GM19035 (cell line): ENCODE results near the gene RABEPK.
A peak's percentile ranks its signal among the peaks of the same experiment; 100 is the strongest.
"Not testable (repeated sequence)": the region's sequence is repeated elsewhere in the genome, so short reads cannot be mapped to it uniquely, and the experiment has no call there.

ENCODE experiments used
- ATAC-seq: cut with Tn5 transposase; IDR thresholded peaks from one replicate; pipeline ENCODE4 v1.9.1; 2021; ENCODE audit not compliant: unreplicated experiment

The RABEPK gene

GRCh38 chr9:125200216-125201047 lies at the start of gene RABEPK:
Gene RABEPK, plus strand, starts transcription at chr9:125200542. Its CDS starts 2,472 bp downstream, at chr9:125203014.
- ATAC-seq, result peak; percentile 99

- no peak for ATAC-seq
These were observed 48.6 kb upstream of the RABEPK start for GRCh38 chr9:125151730-125152129.

GRCh38 chr9:125153712-125154367 lies 46.5 kb upstream of the RABEPK start:
- ATAC-seq, result no peak

DNA sequence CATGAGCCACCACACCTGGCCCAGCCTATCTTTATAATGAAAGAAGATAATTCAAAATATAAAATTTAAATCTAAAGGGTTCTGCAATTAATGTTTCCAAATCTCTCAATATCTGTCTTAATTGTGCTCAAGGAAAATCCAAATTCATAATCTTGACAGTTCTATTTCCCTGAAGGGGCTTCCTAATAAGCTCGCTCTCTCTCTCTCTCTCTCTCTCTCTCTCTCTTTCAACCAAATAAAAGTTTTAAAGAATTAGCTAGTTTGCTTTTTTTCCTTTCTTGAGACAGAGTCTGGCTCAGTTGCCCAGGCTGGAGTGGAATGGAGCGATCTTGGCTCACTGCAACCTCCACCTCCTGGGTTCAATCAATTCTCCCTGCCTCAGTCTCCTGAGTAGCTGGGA lies 43.8 kb upstream of the RABEPK start:
- no peak for ATAC-seq

- no peak for ATAC-seq
These were observed 39.6 kb upstream of the RABEPK start for GRCh38 chr9:125160750-125161149.

DNA sequence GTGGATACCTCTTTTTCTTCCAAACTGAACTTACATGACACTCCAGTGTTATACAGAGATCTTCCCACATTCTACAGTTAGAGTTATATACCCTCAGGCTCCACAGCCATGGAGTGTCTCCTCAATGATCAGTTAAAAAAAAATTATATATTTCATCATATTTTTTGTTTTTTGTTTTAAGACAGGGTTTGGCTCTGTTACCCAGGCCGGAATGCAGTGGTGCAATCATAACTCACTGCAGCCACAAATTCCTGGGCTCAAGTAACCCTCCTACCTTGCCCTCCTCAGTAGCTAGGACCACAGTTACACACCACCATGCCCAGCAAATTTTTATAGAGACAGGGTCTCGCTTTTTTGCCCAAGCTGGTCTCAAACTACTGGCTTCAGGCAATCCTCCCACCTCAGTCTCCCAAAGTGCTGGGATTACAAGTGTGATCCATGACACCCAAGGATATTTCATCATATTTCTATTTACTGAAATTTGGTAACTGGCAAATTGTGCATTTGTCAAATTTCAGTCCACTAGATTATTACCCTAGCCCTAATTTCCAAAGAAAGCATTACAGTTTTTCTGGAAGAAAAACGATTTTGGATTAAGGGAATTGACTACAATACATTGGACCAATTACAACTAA lies 38.9 kb upstream of the RABEPK start:
- no peak for ATAC-seq

DNA sequence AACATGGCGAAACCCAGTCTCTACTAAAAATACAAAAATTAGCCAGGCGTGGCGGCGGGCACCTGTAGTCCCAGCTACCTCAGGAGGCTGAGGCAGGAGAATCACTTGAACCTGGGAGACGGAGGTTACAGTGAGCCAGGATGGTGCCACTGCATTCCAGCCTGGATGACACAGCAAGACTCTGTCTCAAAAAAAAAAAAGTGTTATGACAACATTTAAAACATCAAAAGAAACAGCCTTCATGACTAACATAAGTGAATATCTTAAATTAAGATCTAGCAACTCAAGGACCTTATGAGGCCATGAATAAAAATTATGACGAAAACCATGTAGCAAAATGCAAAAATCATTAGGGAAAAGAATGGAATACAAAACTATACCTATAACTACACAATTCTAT lies 37.5 kb upstream of the RABEPK start:
- ATAC-seq, result not testable (repeated sequence)

- ATAC-seq, result no peak
These were observed 33.6 kb upstream of the RABEPK start for GRCh38 chr9:125166762-125167161.

GRCh38 chr9:125169895-125170294 lies 30.4 kb upstream of the RABEPK start:
- no peak for ATAC-seq

- ATAC-seq, result no peak
These were observed 28.1 kb upstream of the RABEPK start for GRCh38 chr9:125172031-125172755.

- ATAC-seq, result no peak
These were observed 23.7 kb upstream of the RABEPK start for GRCh38 chr9:125176636-125177035.

DNA sequence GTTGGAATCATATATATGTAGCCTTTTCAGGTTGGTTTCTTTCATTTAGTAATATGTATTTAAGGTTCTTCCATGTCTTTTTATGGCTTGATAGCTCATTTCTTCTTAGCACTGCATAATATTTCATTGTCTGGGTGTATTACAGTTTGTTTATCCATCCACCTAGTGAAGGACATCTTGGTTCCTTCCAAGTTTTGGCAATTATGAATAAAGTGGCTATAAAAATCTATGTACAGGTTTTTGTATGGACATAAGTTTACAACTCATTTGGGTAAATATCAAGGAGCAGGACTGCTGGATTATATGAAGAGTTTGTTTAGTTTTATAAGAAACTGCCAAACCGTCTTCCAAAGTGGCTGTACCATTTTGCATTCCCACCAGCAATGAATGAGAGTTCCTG lies 22.5 kb upstream of the RABEPK start:
- no peak for ATAC-seq

DNA sequence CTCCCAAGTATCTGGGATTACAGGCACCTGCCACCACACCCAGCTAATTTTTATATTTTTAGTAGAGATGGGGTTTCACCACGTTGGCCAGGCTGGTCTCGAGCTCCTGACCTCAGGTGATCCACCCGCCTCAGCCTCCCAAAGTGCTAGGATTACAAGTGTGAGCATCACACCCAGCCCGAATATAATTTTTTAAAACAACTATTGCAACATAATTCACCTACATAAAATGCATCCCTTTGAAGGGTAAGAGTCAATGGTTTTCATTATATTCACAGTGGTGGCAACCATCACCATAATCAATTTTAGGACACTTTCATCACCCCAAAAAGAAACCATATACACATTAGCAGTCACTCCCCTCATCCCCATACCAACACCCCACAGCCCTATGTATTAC lies 20.6 kb upstream of the RABEPK start:
- not testable (repeated sequence) for ATAC-seq

GRCh38 chr9:125180876-125181275 lies 19.5 kb upstream of the RABEPK start:
- ATAC-seq, result no peak

GRCh38 chr9:125181756-125182155 lies 18.6 kb upstream of the RABEPK start:
- ATAC-seq, result not testable (repeated sequence)

- no peak for ATAC-seq
These were observed 17.3 kb upstream of the RABEPK start for GRCh38 chr9:125183054-125183453.

DNA sequence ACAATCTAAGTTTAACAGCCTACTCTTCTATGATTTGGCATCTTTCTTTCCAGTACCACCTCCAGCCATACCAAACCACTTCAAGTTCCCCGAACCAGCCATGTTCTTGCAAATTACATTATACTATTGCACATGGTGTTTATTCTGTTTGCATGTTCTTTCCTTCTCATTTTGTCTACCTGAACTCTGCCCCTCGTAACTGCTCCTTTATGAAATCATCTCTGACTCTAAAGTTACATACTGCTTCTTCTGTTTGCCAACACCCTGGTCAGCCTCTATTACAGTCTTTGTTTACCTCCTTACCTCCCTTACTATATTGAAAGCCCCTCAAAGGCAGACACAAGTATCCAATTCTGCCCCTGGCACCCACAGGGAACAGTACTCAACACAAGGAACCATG lies 16.8 kb upstream of the RABEPK start:
- ATAC-seq, result no peak

GRCh38 chr9:125189011-125189360 lies 11.4 kb upstream of the RABEPK start:
- ATAC-seq, result peak; percentile 16

- ATAC-seq, result peak; percentile 95
These were observed 10.7 kb upstream of the RABEPK start, which contains the start of gene PPP6C for GRCh38 chr9:125189361-125190289. Gene PPP6C, minus strand, starts transcription at chr9:125189803. Its CDS starts 85 bp downstream, at chr9:125189718.

DNA sequence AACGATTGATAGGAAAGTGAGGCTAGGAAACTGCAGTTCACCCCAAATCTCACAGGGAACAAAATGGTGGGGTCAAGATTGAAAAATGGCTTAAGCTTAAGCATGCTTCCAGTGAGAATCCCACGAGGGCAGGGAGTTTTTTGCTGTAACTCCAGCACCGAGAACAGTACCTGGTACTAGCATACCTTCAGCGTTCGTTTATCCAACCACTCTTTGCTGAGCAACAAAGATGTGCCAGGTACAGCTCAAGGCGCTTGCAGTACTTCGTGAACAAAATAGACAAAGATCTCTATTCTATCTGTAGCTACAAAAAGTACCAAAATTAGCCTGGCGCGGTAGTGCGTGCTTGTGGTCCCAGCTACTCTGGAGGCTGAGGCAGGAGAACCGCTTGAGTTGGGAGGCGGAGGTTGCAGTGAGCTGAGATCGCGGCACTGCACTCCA lies 10.0 kb upstream of the RABEPK start:
- ATAC-seq, result no peak
